ENCODE measurements around the gene CYTIP. TPM values are rescaled to one million over a fixed set of nuclear protein-coding genes. Genes with fewer than 3 reads are reported as not detected.

Gene CYTIP
- polyA plus RNA-seq, 1 donor from 2014 or later, result not detected

- no peaks in the 10 kb centered on the region for H3K27me3 ChIP-seq (ENCODE audit: insufficient read depth, low read depth, low read length)
Observed at GRCh38 chr2:157441072-157441454, 2.8 kb downstream of the CYTIP start.

GRCh38 chr2:157440404-157441071 lies 3.4 kb downstream of the CYTIP start:
- Histone ChIP-seq H4K20me1 (ENCODE audit: insufficient read depth) (no peaks in the 10 kb centered on the region), H3K27ac (ENCODE audit: low read length) (no peak overlapping the region), H3K27me3 (ENCODE audit: insufficient read depth, low read depth, low read length) (no peaks in the 10 kb centered on the region), H3K9ac (ENCODE audit: low read length) (no peak overlapping the region), H3F3A (ENCODE audit: insufficient read depth, low read length, poor library complexity, severe bottlenecking) (no peaks in the 10 kb centered on the region), H3K4me3 (ENCODE audit: low read length) (no peak overlapping the region), H3K9me2 (ENCODE audit: insufficient read depth, low read length) (no peaks in the 10 kb centered on the region), H3K9me3 (ENCODE audit: low read length) (no peaks in the 10 kb centered on the region), H3K36me3 (ENCODE audit: insufficient read depth, low read length) (no peaks in the 10 kb centered on the region), H2AFZ (ENCODE audit: low read depth, low read length) (no peak overlapping the region), H3K4me2 (ENCODE audit: low read length) (no peak overlapping the region), H3K79me2 (replicated peaks; ENCODE audit: insufficient read depth, low read length) (no peaks in the 10 kb centered on the region)
- no peak for TF ChIP-seq POLR2AphosphoS5 (IDR thresholded peaks at IDR 0.05)
- TF ChIP-seq TAF1 (IDR thresholded peaks at IDR 0.05; ENCODE audit: low read depth), result no peak
- TF ChIP-seq SMC3 (conservative IDR thresholded peaks at IDR 0.05; ENCODE audit: poor library complexity), result no peak
- no peak for TF ChIP-seq RAD21 (conservative IDR thresholded peaks at IDR 0.05)
- TF ChIP-seq CTCF (IDR thresholded peaks at IDR 0.05; ENCODE audit: poor library complexity, severe bottlenecking), result no peak
- TF ChIP-seq EP300 (conservative IDR thresholded peaks at IDR 0.05; ENCODE audit: poor library complexity, severe bottlenecking), result no peak
- no peak for TF ChIP-seq MXI1 (conservative IDR thresholded peaks at IDR 0.05; ENCODE audit: poor library complexity, severe bottlenecking)
- TF ChIP-seq EZH2 (IDR thresholded peaks at IDR 0.05; ENCODE audit: borderline replicate concordance, insufficient read depth, low read length, poor library complexity, severe bottlenecking), result no peak

More at GRCh38 chr2:157441072-157441454, 2.8 kb downstream of the CYTIP start:
- Histone ChIP-seq H2AFZ (ENCODE audit: low read depth, low read length) (no peak overlapping the region), H3K9ac (ENCODE audit: low read length) (no peak overlapping the region), H3K4me3 (ENCODE audit: low read length) (no peak overlapping the region), H3K27ac (ENCODE audit: low read length) (no peak overlapping the region), H3K9me2 (ENCODE audit: insufficient read depth, low read length) (no peaks in the 10 kb centered on the region), H3K36me3 (ENCODE audit: insufficient read depth, low read length) (no peaks in the 10 kb centered on the region), H3K4me2 (ENCODE audit: low read length) (no peak overlapping the region), H3K79me2 (replicated peaks; ENCODE audit: insufficient read depth, low read length) (no peaks in the 10 kb centered on the region), H3K9me3 (ENCODE audit: low read length) (no peaks in the 10 kb centered on the region), H3F3A (ENCODE audit: insufficient read depth, low read length, poor library complexity, severe bottlenecking) (no peaks in the 10 kb centered on the region), H4K20me1 (ENCODE audit: insufficient read depth) (no peaks in the 10 kb centered on the region)
- TF ChIP-seq EZH2 (IDR thresholded peaks at IDR 0.05; ENCODE audit: borderline replicate concordance, insufficient read depth, low read length, poor library complexity, severe bottlenecking), result no peak
- TF ChIP-seq TAF1 (IDR thresholded peaks at IDR 0.05; ENCODE audit: low read depth), result no peak
- no peak for TF ChIP-seq RAD21 (conservative IDR thresholded peaks at IDR 0.05)
- no peak for TF ChIP-seq POLR2AphosphoS5 (IDR thresholded peaks at IDR 0.05)
- TF ChIP-seq MXI1 (conservative IDR thresholded peaks at IDR 0.05; ENCODE audit: poor library complexity, severe bottlenecking), result no peak
- TF ChIP-seq REST (IDR thresholded peaks at IDR 0.05; ENCODE audit: borderline replicate concordance), result no peak
- no peak for TF ChIP-seq SMC3 (conservative IDR thresholded peaks at IDR 0.05; ENCODE audit: poor library complexity)
- no peak for TF ChIP-seq EP300 (conservative IDR thresholded peaks at IDR 0.05; ENCODE audit: poor library complexity, severe bottlenecking)
- no peak for TF ChIP-seq CTCF (IDR thresholded peaks at IDR 0.05; ENCODE audit: poor library complexity, severe bottlenecking)
